Type B pancreatic cell (in vitro differentiated cells): ENCODE measurements around the gene KIF6. TPM values are rescaled to one million over a fixed set of nuclear protein-coding genes. Genes with fewer than 3 reads are reported as not detected.

Experiments used
- DNase-seq: peaks from one replicate; pipeline ENCODE4 v3.0.0; 2021; ENCODE audit warnings: mixed read lengths; ENCODE audit not compliant: unreplicated experiment; ENCODE audit errors: extremely low spot score
- H3K27ac Mint-ChIP-seq: 2 replicates; pipeline ENCODE4 v1.8.0; 2021; ENCODE audit warnings: mild to moderate bottlenecking, mixed read lengths
- H3K27me3 Mint-ChIP-seq: 2 replicates; pipeline ENCODE4 v1.8.0; 2021; ENCODE audit warnings: mixed read lengths
- H3K36me3 Mint-ChIP-seq: 2 replicates; pipeline ENCODE4 v1.8.0; 2021; ENCODE audit warnings: mixed read lengths
- H3K4me1 Mint-ChIP-seq: one replicate; pipeline ENCODE4 v1.8.0; 2021; ENCODE audit warnings: mixed read lengths; ENCODE audit not compliant: unreplicated experiment
- H3K4me3 Mint-ChIP-seq: 2 replicates; pipeline ENCODE4 v1.8.0; 2021; ENCODE audit warnings: mild to moderate bottlenecking, mixed read lengths
- H3K9me3 Mint-ChIP-seq: 2 replicates; pipeline ENCODE4 v1.8.0; 2021; ENCODE audit warnings: mixed read lengths
- CTCF ChIP-seq: fragments of 200-600 bp; sonication (generic); conservative IDR thresholded peaks from 2 replicates; pipeline ENCODE4 v1.5.0; 2021; ENCODE audit warnings: antibody characterized with exemption, mild to moderate bottlenecking
- total RNA-seq: library from RNA; stranded (reverse); gene quantifications from 2 replicates; pipeline ENCODE4 v1.2.1, GENCODE V29; 2021; ENCODE audit warnings: low replicate concordance

The KIF6 gene
- total RNA-seq, 1 donor from 2014 or later, result 3.3 TPM

GRCh38 chr6:39312912-39313525, 412.2 kb downstream of the KIF6 start:
- no peak overlapping the region for H3K27ac Mint-ChIP-seq
- no peak for DNase-seq
- peaks cover 5% of the 10 kb centered on the region for H3K4me1 Mint-ChIP-seq
- peaks cover 78% of the 10 kb centered on the region for H3K27me3 Mint-ChIP-seq
- no peaks in the 10 kb centered on the region for H3K9me3 Mint-ChIP-seq
- TF ChIP-seq CTCF, result no peak
- H3K4me3 Mint-ChIP-seq, result peak overlapping the region; percentile 72
- H3K36me3 Mint-ChIP-seq, result peaks cover 4% of the 10 kb centered on the region

- TF ChIP-seq CTCF, result no peak
- Mint-ChIP-seq H3K27me3 (peaks cover 66% of the 10 kb centered on the region), H3K4me3 (no peak overlapping the region), H3K4me1 (peaks cover 5% of the 10 kb centered on the region), H3K9me3 (no peaks in the 10 kb centered on the region), H3K27ac (no peak overlapping the region), H3K36me3 (peaks cover 4% of the 10 kb centered on the region)
- no peak for DNase-seq
Observed at GRCh38 chr6:39310542-39310941, 414.7 kb downstream of the KIF6 start.

GRCh38 chr6:39309942-39310531, 415.2 kb downstream of the KIF6 start:
- H3K4me1 Mint-ChIP-seq, result peaks cover 5% of the 10 kb centered on the region
- DNase-seq, result peak; percentile 80
- H3K27ac Mint-ChIP-seq, result peak overlapping the region; percentile 47
- peaks cover 61% of the 10 kb centered on the region for H3K27me3 Mint-ChIP-seq
- no peak overlapping the region for H3K4me3 Mint-ChIP-seq
- no peaks in the 10 kb centered on the region for H3K9me3 Mint-ChIP-seq
- peak; percentile 93 for TF ChIP-seq CTCF
- peaks cover 4% of the 10 kb centered on the region for H3K36me3 Mint-ChIP-seq

- Mint-ChIP-seq H3K4me3 (no peak overlapping the region), H3K36me3 (peaks cover 4% of the 10 kb centered on the region), H3K9me3 (no peaks in the 10 kb centered on the region), H3K27me3 (peaks cover 36% of the 10 kb centered on the region), H3K4me1 (peaks cover 5% of the 10 kb centered on the region), H3K27ac (no peak overlapping the region)
- no peak for DNase-seq
- TF ChIP-seq CTCF, result no peak
Observed at GRCh38 chr6:39307462-39307861, 417.7 kb downstream of the KIF6 start.

GRCh38 chr6:39304951-39305350, 420.3 kb downstream of the KIF6 start:
- Mint-ChIP-seq H3K4me1 (peaks cover 3% of the 10 kb centered on the region), H3K9me3 (no peaks in the 10 kb centered on the region), H3K27me3 (peaks cover 22% of the 10 kb centered on the region), H3K4me3 (no peak overlapping the region), H3K36me3 (no peaks in the 10 kb centered on the region), H3K27ac (no peak overlapping the region)
- DNase-seq, result no peak
- no peak for TF ChIP-seq CTCF
